Superior temporal gyrus (tissue), 1 donor: ENCODE results near the gene E2F8.
"Not testable (repeated sequence)": the region's sequence is repeated elsewhere in the genome, so short reads cannot be mapped to it uniquely, and the experiment has no call there.

Source experiments
- DNase-seq: peaks from one replicate; pipeline ENCODE4 v3.0.0-alpha.2; 2016; ENCODE audit errors: extremely low spot score

The E2F8 gene

GRCh38 chr11:19240420-19241259 is at the start of gene E2F8:
TSS of gene E2F8 (minus strand) at chr11:19240945. CDS start at chr11:19240121, 824 bp downstream.
- peak; percentile 91 for DNase-seq

GRCh38 chr11:19290356-19290755 is 49.6 kb upstream of the E2F8 start:
- no peak for DNase-seq

- no peak for DNase-seq
Observed at GRCh38 chr11:19288256-19288655, 47.5 kb upstream of the E2F8 start.

- DNase-seq = no peak
Observed at GRCh38 chr11:19286411-19286810, 45.7 kb upstream of the E2F8 start.

GRCh38 chr11:19284881-19285280 is 44.1 kb upstream of the E2F8 start:
- DNase-seq = no peak

- DNase-seq = no peak
Observed at GRCh38 chr11:19283991-19284390, 43.2 kb upstream of the E2F8 start.

- DNase-seq = no peak
Observed at GRCh38 chr11:19281555-19281954, 40.8 kb upstream of the E2F8 start.

GRCh38 chr11:19281041-19281440 is 40.3 kb upstream of the E2F8 start:
- no peak for DNase-seq

GRCh38 chr11:19279451-19279850 is 38.7 kb upstream of the E2F8 start:
- no peak for DNase-seq

GRCh38 chr11:19276859-19277808 is 36.4 kb upstream of the E2F8 start:
- DNase-seq = no peak

- DNase-seq = no peak
Observed at GRCh38 chr11:19275496-19275895, 34.8 kb upstream of the E2F8 start.

- not testable (repeated sequence) for DNase-seq
Observed at GRCh38 chr11:19273219-19273618, 32.5 kb upstream of the E2F8 start.

GRCh38 chr11:19268909-19269308 is 28.2 kb upstream of the E2F8 start:
- no peak for DNase-seq

GRCh38 chr11:19267567-19267966 is 26.8 kb upstream of the E2F8 start:
- DNase-seq = no peak

- DNase-seq = no peak
Observed at GRCh38 chr11:19263333-19263732, 22.6 kb upstream of the E2F8 start.

GRCh38 chr11:19259487-19260345 is 19.0 kb upstream of the E2F8 start:
- DNase-seq = peak; percentile 92

GRCh38 chr11:19258641-19259230 is 18.0 kb upstream of the E2F8 start:
- DNase-seq = no peak

GRCh38 chr11:19254441-19254840 is 13.7 kb upstream of the E2F8 start:
- not testable (repeated sequence) for DNase-seq

- no peak for DNase-seq
Observed at GRCh38 chr11:19253817-19254216, 13.1 kb upstream of the E2F8 start.

- no peak for DNase-seq
Observed at GRCh38 chr11:19253153-19253745, 12.5 kb upstream of the E2F8 start.
